ENCODE results near the gene MRTFB.

Gene MRTFB

DNA sequence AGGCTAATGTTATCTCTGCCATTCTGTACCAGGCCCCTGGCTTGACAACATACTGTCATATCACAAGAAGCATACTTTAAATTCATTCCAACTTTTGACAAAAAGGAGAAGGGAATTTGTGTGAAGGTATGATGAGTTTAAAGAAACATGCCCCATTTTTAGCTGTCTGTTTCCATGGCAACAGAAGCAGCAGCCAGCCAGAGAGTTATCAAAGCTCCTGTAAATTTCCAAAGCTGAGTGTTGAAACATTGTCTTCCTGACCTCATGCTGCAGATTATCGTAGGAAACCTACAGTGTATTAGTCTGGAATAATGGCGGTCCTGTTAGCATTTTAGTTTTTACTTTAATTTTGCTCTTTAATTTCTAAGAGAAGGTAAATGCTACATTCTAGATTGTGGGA is 124.9 kb downstream of the MRTFB start:
- DNase-seq: no peak

DNA sequence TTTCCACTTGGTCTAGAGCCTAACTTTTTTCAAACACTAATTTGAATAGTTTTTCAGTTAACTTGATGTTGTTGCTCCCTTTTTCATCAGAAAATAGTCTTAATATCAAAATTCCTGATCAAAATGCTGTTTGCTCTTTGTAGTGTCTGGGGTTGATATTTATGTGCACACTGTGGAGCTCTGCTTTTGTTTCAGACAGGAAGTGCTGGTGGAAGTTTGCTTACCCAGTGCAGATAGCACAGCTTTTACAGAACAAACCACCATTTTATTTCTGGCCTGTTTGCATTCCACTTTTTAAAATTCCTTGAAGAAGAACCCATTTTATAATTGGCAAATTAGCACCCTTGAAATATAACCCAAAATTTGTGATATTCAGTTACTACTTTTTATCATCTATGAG is 125.4 kb downstream of the MRTFB start:
- DNase-seq: no peak

DNA sequence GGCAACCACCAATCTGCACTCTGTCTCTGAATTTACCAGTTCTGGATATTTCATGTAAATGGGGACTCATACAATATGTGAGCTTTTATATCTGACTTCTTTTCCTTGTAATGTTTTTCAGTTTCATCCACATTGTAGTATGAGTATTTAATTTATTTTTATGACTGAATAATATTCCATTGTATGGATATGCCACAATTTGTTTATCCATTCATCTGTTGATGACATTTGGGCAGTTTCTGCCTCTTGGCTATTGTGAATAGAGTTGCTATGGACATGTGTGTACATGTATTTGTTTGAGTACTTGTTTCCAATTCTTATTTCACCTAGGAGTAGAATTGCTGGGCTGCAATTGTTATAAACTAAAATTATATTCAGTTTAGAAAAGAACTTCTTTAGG is 126.9 kb downstream of the MRTFB start:
- DNase-seq: no peak

DNA sequence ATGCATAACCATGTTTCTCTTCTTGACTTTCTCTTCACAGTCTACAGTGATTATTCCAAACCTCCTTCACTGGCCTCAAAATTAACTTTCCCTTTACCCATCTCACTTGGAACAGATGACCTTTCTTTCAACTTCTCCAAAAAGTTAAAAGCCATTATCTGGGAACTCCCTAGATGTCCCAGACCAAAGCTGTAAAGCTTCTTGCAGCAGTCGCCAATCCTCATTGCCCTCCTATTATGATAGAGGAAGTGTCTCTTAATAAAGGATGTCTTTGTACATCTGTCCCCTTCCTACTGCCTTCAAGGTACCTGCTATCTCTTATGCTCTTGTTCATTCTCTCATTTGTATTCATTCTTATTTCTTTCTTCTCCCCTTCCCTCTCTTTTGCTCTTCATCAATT is 127.5 kb downstream of the MRTFB start:
- no peak for DNase-seq

DNA sequence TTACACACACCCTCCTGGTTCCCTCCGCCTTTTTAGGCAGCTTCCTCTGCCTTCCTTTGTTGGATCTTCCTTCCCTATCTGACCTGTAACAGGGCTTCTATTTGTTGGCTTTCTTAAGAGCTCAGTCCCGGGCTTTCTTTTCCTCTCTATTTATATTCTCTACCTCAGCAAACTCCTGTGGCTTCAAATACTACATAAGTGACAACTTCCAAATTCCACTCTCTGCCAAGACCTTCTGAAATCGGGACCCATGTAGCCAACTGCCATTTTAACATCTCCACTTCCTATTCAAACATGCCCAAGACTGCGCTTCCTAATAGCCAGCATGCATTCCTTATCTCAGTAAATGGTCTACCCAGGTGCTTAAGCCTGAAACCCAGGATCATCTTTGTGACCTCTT is 128.1 kb downstream of the MRTFB start:
- no peak for DNase-seq

DNA sequence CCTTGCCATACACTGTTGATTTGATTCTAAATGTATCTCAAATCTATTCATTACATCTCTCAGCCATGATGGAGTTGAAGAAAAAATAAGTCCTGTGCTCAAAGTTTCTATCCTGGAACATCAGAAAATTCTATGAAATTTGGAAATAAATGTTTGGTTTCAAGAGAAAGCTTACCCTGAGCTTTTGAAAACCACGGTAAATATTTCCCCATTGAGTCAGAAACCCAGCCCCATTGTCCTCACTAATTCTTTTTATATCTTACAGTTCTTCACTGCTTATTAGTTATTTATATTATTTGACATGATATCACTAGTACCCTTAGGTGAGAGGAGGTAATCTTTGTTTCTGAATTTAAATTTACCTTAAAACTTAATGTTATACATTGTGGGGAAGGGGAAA is 128.5 kb downstream of the MRTFB start:
- DNase-seq: no peak

DNA sequence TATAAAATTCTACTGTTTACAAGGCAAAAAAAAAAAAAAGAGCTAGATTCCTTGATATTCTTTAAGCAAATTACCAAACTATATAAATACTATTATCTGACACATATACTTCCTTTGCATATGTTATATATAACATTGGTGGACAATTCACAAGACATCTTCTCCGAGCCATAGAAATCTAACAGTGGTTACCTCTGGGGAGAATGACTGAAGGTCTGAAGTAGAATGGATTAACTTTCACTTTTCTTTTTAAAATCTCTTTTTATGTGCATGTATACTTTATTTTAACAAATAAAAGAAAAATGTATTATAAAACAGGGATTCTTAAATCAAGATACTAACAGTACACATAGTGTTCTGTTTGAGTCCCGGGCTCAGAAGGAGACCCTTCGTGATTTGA is 131.0 kb downstream of the MRTFB start:
- no peak for DNase-seq

DNA sequence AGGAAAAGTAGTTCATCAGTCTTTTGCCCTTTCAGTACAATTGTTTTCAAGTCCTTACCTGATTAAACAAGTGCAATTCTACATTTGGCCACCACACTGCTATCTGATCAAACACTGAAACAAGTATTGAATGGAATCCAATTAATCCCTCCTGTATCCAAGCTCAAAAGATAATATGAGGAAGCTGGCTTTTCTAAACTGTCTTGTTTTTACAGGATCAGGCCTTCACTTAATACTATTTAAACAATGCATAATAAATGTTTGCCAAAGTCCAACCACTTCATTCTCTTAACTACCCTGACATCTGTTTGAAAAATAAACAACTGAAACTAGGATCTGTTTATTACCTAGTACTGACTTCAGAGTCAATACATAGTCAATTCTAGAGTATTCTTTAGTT is 131.6 kb downstream of the MRTFB start:
- no peak for DNase-seq

DNA sequence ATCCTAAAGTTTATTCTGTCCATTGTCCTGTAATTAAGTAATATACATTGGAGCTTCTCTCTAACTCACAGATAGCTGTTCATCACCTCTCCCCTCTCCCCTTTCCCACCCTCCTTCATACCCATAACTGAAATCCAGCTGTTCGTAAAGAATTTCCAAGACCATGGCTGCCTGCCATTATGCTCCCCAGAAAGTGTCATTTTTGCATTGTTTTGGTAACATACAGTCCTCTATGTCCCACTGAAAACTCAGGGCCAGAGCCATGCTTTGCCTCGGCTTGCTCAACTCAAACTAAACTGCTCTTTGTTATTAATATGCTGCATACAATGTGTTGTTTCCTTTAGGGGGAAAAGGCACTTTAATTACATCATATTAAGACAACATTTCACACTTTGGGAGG is 132.0 kb downstream of the MRTFB start:
- DNase-seq: no peak

DNA sequence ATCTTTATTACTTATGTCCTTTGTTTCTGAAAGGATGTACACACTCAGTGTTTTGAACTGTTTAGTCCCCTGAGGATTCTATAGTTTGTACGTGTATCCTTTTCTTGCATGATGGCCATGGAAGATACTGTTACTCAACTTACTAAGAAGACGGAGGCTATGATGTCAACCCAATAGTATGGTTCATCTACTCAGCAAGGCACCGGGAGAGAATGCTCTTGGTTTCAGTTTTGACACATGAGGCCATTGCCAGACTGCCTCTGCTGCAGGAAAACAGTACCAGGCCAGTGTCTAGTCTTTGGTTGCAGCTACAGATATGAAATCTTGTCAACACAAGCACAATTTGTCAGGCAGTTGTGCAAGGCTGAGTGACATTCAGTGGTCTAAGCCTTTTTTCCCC is 134.5 kb downstream of the MRTFB start:
- DNase-seq: no peak

DNA sequence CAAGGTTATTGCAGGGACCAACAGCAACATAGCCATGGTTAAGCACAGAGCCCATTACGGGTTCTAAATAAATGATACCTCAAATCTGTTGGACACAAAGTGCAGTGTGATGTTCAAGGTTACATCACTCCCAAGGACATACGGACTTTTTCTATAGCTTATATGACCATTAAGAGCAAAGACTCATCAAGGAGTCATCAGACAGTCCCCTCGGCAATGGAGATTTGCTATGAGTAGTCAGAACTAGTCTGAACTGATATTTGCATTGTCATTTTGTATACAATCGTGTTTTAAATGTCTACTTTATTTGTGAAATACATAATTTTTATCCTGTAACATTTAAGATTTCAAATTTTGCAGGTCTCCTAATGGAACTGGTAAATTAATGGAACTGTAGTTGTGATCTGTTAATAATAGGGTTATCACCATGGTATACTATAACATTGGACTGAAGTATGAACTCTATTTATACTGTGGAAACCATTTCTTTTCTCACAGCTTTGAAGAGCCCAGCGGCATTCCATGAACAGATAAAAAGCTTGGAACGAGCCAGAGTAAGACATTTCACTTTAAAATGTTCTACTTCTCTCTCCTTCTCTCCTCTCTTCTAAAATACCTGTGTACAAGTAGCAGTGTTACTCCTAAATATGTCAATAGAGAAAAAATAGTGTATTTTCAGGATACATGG is 140.9 kb downstream of the MRTFB start:
- DNase-seq: no peak

DNA sequence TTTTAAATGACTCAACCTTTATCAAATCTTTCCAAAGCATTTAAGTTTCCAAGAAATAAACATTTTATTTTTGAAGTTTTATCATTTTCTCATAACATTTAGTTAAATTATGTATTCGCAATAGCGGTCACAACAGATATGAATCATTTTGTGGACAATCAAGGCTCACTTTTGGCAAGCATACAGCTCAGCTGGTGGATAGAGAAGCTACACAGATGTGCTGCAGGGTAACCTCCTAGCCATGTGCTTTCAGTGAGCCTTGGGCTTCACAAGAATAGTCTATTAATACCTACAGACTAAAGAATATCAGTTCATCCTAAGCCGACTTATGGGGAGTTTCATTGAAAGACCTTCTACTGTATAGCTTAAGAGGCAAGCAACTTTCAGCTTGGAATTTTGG is 144.8 kb downstream of the MRTFB start:
- DNase-seq: no peak

DNA sequence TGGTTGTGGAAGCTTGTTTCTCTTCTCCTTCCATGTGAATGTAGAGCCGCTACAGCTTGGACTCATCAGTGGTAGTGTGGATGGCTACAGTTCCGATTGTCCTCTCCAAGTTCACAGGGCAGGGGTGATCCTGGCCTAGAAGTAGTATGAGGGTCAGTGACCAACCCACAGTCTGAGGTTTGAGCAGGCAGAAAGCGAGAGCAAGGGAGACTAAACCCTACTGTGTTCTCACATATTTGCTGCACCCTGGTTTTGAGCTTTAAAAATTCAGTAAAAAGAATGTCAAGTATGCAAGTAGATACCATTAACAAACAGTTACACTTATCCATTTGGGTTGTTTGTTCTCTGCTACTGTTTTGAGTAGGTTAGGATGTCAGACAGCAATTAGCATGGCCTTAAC is 148.9 kb downstream of the MRTFB start:
- DNase-seq: no peak

DNA sequence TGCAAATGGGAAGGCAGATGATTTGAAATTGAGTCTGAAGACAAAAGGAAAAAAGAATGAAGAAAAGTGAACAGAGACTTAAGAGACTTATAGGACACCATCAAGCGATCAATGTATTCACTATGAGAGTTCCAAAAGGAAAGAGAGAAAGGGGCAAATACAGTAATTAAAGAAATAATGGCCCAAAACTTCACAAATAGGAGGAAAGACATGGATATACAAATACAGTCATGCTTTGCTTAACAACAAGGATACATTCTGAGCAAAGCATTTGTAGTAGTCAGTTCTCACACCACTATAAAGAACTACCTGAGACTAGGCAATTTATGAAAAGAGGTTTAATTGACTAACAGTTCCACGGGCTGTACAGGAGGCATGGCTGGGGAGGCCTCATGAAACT is 152.5 kb downstream of the MRTFB start:
- no peak for DNase-seq

DNA sequence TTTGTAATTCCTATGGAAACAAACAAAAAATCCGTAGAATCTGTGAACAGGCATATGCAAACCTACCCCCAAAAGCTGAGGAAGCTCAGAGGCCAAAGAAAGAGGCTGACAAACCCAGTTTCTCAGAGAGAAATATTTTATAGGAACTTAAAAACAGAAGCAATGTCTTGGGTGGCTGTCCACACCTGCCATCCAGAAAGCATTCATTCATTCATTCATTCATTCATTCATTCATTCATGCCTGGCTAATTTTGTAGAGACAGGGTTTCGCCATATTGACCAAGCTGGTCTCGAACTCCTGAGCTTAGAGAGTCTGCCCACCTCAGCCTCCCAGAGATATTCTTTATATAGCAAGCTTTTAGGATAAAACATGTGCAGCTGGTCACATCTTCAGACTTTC is 154.3 kb downstream of the MRTFB start:
- no peak for DNase-seq

DNA sequence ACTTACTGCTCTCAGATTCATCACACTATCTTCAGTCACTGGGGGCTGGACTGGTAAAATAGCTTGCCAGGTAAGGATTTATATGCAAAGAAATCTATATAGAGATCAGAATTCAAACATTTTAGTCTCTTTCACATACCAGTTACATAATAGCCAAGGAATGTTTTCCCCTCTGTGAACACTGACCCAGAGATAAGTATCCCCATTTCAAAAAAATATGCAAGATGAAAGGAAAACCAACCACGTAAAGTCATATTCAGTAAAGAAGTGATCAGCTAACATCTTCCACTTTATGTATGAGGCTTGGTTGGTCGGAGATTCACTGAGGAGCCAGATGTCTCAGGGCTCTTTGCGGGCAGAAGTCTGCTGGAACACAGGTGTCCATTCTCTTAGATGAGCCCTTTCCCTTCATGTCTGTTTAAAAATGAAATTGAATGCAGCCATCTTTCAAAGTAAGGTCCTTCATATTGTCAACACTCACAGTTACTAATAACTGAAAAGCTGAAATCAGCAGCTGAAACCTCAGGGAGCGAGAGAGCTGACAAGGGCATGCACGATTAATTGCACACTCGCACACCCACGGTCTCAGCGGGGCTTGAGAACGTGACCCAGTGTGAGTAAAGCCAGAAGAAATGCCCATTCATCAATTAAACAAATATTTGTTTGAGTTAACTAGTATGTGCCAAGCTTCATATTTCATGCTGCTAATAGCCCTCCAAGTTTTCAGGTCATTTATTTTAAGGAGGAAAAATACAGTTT is 161.2 kb downstream of the MRTFB start:
- DNase-seq: no peak

DNA sequence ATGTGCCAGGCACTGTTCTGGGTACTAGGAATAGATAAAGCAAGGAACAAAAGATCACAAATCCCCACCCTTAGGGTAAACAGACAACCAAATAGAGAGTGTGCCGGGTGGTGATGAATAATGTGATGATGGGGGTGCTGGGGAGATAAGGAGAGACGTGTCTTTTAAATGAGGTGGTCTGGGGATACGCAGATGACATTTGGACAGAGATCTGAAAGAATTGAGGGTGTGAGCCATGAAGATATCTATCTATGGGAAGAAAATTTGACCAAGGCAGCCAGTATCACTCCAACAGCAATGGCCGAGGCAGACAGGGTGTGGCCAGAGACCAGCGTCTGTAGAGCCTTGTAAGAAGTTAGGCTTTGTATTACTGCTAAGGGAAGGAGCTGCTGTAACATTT is 165.3 kb downstream of the MRTFB start:
- DNase-seq: no peak

DNA sequence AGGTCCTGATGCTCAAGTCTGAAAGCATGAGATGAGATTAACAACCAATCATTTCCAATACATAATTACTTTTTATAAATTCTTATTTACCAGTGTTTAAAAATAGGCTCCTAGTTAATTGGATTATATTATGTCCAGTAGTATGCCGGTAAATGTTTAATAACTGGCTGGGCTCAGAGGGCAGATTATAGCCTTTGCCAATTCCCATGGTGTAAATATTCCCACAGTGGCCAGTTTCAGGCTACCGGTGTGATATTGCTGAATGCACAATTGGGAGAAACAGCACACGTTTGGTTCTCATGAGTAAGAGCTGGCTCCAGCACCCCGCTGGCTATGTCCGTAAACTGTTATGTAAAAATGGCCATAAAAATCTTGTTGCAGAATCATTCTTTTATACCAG is 167.6 kb downstream of the MRTFB start:
- DNase-seq: no peak

DNA sequence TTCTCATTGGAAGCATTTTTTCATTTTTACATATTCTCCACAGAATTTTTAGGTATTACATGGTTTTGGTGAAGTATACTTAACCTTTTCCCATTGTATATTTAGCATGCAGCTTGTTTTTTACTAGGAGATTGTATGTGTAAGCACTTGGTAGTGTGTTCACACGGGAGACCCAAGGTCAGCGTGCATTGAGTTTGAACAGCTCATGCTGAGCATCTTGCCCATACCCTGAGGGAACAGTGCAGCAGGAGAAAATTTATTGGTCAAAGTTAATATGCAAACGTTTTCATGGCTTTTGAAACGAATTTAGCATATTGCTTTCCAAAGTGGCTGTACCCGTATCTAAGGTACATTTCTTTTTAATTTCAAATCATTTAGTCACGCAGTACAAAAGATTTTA is 168.7 kb downstream of the MRTFB start:
- DNase-seq: no peak

DNA sequence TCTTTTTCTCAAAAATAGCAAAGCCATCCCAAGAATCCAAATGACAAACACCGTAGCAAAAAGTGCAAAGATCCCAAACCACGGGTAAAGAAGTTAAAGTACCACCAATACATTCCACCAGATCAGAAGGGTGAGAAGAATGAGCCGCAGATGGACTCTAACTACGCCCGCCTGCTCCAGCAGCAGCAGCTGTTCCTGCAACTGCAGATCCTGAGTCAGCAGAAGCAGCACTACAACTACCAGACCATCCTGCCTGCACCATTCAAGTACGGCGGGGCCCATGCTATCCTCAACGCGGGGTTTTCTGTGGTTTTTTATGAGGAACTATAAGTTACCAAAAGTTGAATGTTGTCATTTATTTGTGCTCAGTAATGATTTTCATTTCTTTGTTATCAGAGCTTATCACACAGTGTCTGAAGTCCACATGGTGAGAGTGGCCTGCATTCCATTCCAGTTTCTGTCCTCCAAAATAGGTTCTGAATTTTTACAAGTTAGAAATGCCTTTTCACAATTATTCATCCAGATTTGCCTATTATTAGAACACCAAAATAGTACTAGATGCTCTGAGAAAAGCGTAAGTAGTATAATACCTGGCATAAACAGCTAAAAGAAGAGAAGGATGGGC is 169.2 kb downstream of the MRTFB start:
- DNase-seq: no peak

DNA sequence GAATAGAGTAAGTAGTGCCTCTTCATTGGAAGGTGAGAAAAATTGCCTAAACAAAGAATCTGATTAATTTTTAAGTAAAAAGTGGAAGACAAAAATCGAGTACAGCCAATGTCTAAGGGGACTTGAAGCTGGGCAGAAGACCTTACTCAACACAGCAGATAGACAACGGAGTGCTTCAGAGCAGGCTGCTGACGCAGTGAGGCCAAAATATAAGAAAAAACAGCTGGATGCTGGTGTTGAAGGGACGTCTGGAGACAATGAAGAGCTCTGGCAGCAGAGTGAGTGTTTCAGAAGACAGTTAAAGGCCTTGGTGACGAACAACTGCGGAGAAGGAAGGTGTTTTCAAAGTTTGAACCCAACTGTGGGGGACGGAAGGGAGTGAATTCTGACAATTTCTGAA is 169.8 kb downstream of the MRTFB start:
- no peak for DNase-seq

DNA sequence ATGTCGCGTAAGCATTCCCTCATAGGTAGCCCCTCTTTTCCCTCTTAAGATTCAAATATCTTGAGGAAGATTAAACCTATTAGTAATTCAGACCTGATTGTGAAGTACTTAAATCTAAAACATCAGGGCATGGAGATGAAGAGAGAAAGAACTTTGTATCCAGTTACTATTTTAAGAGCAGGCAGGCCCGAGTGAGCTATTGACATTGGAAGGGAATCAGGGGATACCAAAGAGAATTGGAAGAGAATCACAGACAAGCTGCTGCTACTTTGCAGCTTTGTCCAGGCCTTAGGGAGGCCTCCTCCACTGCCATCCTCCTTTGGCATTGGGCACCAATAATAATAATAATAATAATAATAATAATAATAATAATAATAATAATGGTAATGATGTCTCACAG is 170.5 kb downstream of the MRTFB start:
- no peak for DNase-seq

DNA sequence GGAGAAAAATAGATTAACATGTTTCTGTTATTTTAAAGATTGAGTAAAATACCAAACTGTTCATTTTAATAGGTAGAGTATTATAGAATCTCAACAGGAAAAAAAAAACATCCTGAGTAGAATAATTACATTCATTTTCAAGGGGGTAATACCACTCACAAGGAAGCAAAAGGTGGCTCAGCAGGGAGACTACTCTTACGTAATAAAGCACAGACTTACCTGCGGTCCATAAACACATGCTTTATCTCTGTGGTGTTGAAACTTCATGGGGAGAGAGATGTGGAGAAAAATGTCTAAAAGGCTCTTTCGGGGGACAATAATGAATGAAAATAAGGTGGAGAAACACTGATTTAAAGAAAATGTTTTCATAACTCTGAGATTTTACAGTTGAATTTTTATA is 171.7 kb downstream of the MRTFB start:
- no peak for DNase-seq

DNA sequence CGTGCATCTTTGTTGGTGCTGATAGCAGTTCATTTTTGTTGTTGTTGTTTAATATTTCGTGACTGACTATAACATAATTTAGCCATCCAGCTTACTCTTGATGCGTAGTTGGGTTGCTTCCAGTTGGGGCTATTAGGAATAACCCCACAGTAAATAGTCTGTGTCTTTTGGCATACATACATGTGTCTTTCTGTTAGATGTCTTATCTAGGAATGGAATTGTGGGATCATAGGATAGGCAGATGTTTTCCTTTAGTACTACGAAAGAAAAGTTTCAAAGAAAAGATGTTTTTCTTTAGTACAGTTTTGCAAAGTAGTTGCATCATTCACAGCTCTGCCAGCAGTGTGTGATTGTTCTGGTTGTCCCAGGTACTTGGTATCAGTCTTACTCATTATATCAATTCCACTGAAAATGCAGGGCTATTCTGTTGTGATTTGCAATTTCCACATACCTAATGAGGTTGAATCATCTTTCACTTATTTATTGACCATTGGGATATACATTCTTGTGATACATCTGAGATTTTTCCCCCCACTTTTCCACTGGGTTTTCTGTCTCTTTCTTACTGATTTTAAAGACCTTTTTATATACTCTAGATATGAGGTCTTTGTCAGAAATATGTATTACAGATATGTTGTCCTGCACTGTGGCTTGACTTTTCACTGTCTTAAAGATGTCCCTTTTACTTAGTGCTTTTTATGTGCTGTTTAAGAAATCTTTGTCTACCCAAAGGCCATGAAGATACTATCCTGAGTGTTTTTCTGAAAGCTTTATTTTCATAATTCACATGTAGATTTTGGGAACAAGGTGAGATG is 173.3 kb downstream of the MRTFB start:
- DNase-seq: no peak

Measured in CD4-positive, alpha-beta T cell treated with Interleukin-10 for 1 hour (primary cell).